Ishikawa (cell line): ENCODE results near the gene ROBO1.

Experiments
- CEBPB ChIP-seq: IDR thresholded peaks from 2 replicates; pipeline ENCODE4 v1.6.1; 2012
- CREB1 ChIP-seq: IDR thresholded peaks from 2 replicates; pipeline ENCODE4 v1.6.1; 2012; ENCODE audit warnings: low read depth
- EGR1 ChIP-seq: IDR thresholded peaks from 2 replicates; pipeline ENCODE4 v1.6.1; 2012
- EP300 ChIP-seq: IDR thresholded peaks from 2 replicates; pipeline ENCODE4 v1.6.1; 2012; ENCODE audit warnings: borderline replicate concordance
- FOXM1 ChIP-seq: IDR thresholded peaks from 2 replicates; pipeline ENCODE4 v1.6.1; 2012; ENCODE audit warnings: low read depth, borderline replicate concordance
- MAX ChIP-seq: IDR thresholded peaks from 2 replicates; pipeline ENCODE4 v1.6.1; 2012
- NFIC ChIP-seq: IDR thresholded peaks from 2 replicates; pipeline ENCODE4 v1.6.1; 2012
- RAD21 ChIP-seq: IDR thresholded peaks from 2 replicates; pipeline ENCODE4 v1.6.1; 2012; ENCODE audit warnings: low read depth
- TAF1 ChIP-seq: IDR thresholded peaks from 2 replicates; pipeline ENCODE4 v1.6.1; 2012; ENCODE audit warnings: low read depth, mild to moderate bottlenecking
- TCF12 ChIP-seq: IDR thresholded peaks from 2 replicates; pipeline ENCODE4 v1.6.1; 2012; ENCODE audit warnings: low read depth
- TEAD4 ChIP-seq: IDR thresholded peaks from 2 replicates; pipeline ENCODE4 v1.6.1; 2012
- USF1 ChIP-seq: IDR thresholded peaks from 2 replicates; pipeline ENCODE4 v1.6.1; 2012
- YY1 ChIP-seq: IDR thresholded peaks from 2 replicates; pipeline ENCODE4 v1.6.1; 2012; ENCODE audit warnings: low read depth
- ZBTB7A ChIP-seq: IDR thresholded peaks from 2 replicates; pipeline ENCODE4 v1.6.1; 2012; ENCODE audit warnings: low read depth
- TF ChIP-seq, protein P1 (sequence below): IDR thresholded peaks from 2 replicates; pipeline ENCODE4 v1.6.1; 2012; ENCODE audit warnings: low read depth, mild to moderate bottlenecking

The ROBO1 gene

DNA sequence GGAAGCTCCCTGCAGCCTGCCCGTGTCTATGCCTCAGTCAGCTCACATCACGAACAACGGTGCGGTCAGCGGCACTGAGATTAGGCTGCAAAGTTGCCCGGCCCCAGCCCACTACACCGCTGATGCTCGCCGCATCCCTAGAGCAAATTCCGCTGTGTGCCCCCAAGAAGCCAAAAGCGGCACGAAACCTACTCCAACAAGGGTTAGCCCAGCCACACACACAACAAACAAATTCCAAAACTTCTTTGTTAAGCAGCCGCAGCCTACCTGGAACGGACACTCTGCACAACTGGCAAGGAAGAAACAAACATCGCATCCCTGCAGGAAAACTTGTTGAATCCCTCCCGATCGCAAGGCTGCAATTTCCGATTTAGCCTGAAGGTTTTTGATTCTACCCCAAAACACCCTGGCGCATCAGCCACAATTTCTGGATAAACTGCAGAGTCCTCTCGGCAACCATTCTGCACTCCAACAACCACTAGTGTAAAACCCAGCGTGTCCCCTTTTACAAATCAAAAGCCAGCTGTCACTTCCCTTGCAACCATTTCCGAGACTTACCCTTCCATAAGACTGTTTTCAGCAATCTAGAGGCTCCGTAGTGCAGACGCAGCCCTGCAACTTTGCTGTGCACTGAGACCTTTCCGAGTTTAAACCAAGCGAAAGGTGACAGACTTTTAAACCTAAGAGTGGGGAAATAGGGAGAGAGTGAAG is 449 bp downstream of the ROBO1 start:
- TF ChIP-seq RAD21 (no peak), TAF1 (no peak), CEBPB (no peak), YY1 (no peak), FOXM1 (no peak)

DNA sequence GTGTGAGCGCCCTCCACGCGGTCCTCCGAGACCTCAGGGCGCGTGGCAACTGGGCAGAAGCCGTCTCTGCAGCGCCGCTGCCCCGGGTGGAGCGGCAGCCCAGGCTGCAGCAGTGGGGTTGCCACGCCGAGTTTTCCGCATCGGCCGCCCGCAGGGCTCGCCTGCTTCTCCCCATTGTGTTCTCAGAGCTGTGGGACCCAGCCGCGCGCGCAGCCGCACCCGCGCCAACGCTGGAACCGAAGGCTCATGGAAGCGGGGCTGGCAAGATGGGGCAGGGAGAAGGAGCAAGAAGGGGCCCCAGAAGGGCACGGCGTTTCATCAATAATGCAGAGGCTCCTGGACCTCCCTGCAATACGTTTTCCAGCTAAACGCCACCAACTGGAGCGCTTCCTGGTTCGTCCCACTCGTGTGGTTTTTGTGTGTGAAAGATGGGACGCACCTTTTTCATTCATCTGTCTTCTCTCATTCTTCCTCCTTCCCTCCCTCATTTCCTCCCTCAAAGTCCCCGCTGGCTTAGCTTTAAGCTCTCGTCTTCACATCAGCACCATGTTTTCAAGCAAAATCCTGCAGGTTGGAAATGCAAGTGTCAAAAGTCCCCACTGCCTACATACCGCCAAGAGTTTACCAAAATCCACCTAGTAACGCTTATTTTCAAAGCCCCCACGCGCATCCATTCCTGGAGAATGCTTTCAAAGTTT is 1.2 kb downstream of the ROBO1 start:
- no peak for TF ChIP-seq FOXM1
- TF ChIP-seq CREB1: no peak
- no peak for TF ChIP-seq MAX
- no peak for TF ChIP-seq CEBPB
- TF ChIP-seq TEAD4: no peak
- TF ChIP-seq EGR1: no peak
- no peak for TF ChIP-seq RAD21
- TF ChIP-seq YY1: no peak
- TF ChIP-seq, protein P1, sequence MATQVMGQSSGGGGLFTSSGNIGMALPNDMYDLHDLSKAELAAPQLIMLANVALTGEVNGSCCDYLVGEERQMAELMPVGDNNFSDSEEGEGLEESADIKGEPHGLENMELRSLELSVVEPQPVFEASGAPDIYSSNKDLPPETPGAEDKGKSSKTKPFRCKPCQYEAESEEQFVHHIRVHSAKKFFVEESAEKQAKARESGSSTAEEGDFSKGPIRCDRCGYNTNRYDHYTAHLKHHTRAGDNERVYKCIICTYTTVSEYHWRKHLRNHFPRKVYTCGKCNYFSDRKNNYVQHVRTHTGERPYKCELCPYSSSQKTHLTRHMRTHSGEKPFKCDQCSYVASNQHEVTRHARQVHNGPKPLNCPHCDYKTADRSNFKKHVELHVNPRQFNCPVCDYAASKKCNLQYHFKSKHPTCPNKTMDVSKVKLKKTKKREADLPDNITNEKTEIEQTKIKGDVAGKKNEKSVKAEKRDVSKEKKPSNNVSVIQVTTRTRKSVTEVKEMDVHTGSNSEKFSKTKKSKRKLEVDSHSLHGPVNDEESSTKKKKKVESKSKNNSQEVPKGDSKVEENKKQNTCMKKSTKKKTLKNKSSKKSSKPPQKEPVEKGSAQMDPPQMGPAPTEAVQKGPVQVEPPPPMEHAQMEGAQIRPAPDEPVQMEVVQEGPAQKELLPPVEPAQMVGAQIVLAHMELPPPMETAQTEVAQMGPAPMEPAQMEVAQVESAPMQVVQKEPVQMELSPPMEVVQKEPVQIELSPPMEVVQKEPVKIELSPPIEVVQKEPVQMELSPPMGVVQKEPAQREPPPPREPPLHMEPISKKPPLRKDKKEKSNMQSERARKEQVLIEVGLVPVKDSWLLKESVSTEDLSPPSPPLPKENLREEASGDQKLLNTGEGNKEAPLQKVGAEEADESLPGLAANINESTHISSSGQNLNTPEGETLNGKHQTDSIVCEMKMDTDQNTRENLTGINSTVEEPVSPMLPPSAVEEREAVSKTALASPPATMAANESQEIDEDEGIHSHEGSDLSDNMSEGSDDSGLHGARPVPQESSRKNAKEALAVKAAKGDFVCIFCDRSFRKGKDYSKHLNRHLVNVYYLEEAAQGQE: no peak

DNA sequence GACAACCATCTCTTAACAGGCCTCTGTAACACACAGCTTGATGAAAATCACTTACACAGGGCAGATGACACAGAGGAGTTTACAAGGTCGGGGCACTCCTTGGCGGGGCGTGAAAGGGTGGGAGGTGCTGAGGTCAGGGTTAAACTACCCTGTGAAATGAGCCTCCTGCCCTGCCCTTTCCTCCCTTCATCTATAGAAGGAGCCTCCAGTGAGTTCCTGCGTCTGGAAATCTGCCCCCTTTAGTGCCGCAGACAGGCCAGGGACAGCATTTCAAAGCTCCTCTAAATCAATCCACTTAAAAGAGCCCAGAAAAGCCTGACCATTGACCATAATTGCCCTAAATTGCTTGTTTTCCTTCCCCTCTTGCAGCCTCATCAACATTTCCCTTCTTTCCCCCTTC is 1.9 kb downstream of the ROBO1 start:
- TF ChIP-seq CREB1: no peak
- no peak for TF ChIP-seq CEBPB
- TF ChIP-seq TAF1: no peak
- no peak for TF ChIP-seq YY1
- no peak for TF ChIP-seq RAD21
- TF ChIP-seq, protein P1: no peak
- TF ChIP-seq FOXM1: no peak
- no peak for TF ChIP-seq EGR1
- TF ChIP-seq MAX: no peak
- TF ChIP-seq TEAD4: no peak
- no peak for TF ChIP-seq USF1
- no peak for TF ChIP-seq TCF12
- TF ChIP-seq ZBTB7A: no peak
- TF ChIP-seq EP300: no peak

- TF ChIP-seq TAF1: no peak
- TF ChIP-seq CREB1: no peak
- TF ChIP-seq, protein P1: no peak
- TF ChIP-seq NFIC: no peak
Observed at GRCh38 chr3:79761441-79761840, 6.4 kb downstream of the ROBO1 start.

DNA sequence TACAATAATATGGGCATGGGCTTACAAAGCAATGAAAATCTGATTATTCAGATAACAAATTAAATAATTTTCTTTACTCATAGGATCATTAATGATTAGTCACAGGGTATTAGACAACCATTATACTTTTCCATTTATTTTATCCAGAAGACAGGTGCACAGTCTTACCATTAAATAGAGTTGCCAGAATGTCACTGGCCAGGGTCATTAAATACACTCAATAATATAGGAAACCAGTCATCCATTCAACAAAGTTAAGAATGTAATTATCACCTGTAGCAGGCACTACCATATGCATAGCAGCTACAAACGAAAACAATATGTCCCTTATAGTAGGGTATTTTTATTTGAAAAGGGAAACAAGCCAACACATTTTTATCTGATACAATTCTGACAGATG is 16.1 kb downstream of the ROBO1 start:
- TF ChIP-seq FOXM1 (peak; percentile 73), CEBPB (no peak), TCF12 (peak; percentile 47; the same call in 1 of the 2 replicates), EP300 (peak; percentile 68), TEAD4 (peak; percentile 29), YY1 (no peak), NFIC (peak; percentile 33; the same call in 1 of the 2 replicates)
